ENCODE data around the gene PNMT.

Gene PNMT

GRCh38 chr17:39632153-39632941 lies 35.9 kb upstream of the PNMT start:
- Histone ChIP-seq H3K18ac (ENCODE audit: low read length) (no peak overlapping the region), H3K4me3 (ENCODE audit: low read length) (no peak overlapping the region), H3K9ac (ENCODE audit: low read length) (no peak overlapping the region), H2AK5ac (ENCODE audit: low read length) (peak overlapping the region; percentile 78), H3K36me3 (ENCODE audit: control insufficient read depth, insufficient read depth, low read length) (no peaks in the 10 kb centered on the region), H3K4me1 (ENCODE audit: control insufficient read depth, low read depth, low read length) (peaks cover 14% of the 10 kb centered on the region), H3K27me3 (ENCODE audit: insufficient read depth, low read length, poor library complexity) (no peaks in the 10 kb centered on the region), H2BK15ac (replicated peaks; ENCODE audit: low read depth) (no peak overlapping the region), H3K4ac (ENCODE audit: low read depth, low read length) (no peak overlapping the region), H4K5ac (ENCODE audit: low read length) (no peak overlapping the region), H2BK120ac (ENCODE audit: low read depth, low read length) (no peak overlapping the region), H3K79me1 (ENCODE audit: low read length) (no peaks in the 10 kb centered on the region), H2BK5ac (ENCODE audit: low read length) (no peak overlapping the region), H3K56ac (ENCODE audit: low read length) (peak overlapping the region; percentile 76), H3K27ac (ENCODE audit: low read depth, low read length) (no peak overlapping the region), H4K8ac (ENCODE audit: low read depth, low read length) (no peak overlapping the region), H3K79me2 (ENCODE audit: control insufficient read depth, insufficient read depth, low read length) (no peaks in the 10 kb centered on the region), H3K4me2 (ENCODE audit: low read length) (no peak overlapping the region), H3K23ac (ENCODE audit: low read length) (peak overlapping the region; percentile 8)
- no CpG with 5 or more reads among the region's 13 CpGs for WGBS (ENCODE audit: extremely low coverage, insufficient coverage, low lambda C conversion rate)
- no peak for DNase-seq

GRCh38 chr17:39633570-39634183 lies 34.6 kb upstream of the PNMT start:
- WGBS (ENCODE audit: extremely low coverage, insufficient coverage, low lambda C conversion rate): no CpG with 5 or more reads among the region's 8 CpGs
- Histone ChIP-seq H3K27me3 (ENCODE audit: insufficient read depth, low read length, poor library complexity) (no peaks in the 10 kb centered on the region), H2AK5ac (ENCODE audit: low read length) (no peak overlapping the region), H3K56ac (ENCODE audit: low read length) (no peak overlapping the region), H3K27ac (ENCODE audit: low read depth, low read length) (no peak overlapping the region), H3K4me2 (ENCODE audit: low read length) (no peak overlapping the region), H4K5ac (ENCODE audit: low read length) (no peak overlapping the region), H3K18ac (ENCODE audit: low read length) (no peak overlapping the region), H3K79me1 (ENCODE audit: low read length) (peaks cover 6% of the 10 kb centered on the region), H2BK120ac (ENCODE audit: low read depth, low read length) (no peak overlapping the region), H3K4me1 (ENCODE audit: control insufficient read depth, low read depth, low read length) (peaks cover 18% of the 10 kb centered on the region), H3K36me3 (ENCODE audit: control insufficient read depth, insufficient read depth, low read length) (no peaks in the 10 kb centered on the region), H3K79me2 (ENCODE audit: control insufficient read depth, insufficient read depth, low read length) (peaks cover 5% of the 10 kb centered on the region), H3K9ac (ENCODE audit: low read length) (no peak overlapping the region), H3K23ac (ENCODE audit: low read length) (no peak overlapping the region), H3K4me3 (ENCODE audit: low read length) (no peak overlapping the region), H4K8ac (ENCODE audit: low read depth, low read length) (no peak overlapping the region), H3K4ac (ENCODE audit: low read depth, low read length) (no peak overlapping the region), H2BK15ac (replicated peaks; ENCODE audit: low read depth) (no peak overlapping the region), H2BK5ac (ENCODE audit: low read length) (no peak overlapping the region)
- no peak for DNase-seq

GRCh38 chr17:39634384-39634871 lies 33.8 kb upstream of the PNMT start:
- Histone ChIP-seq H3K23ac (ENCODE audit: low read length) (no peak overlapping the region), H2AK5ac (ENCODE audit: low read length) (no peak overlapping the region), H2BK15ac (replicated peaks; ENCODE audit: low read depth) (no peak overlapping the region), H3K4ac (ENCODE audit: low read depth, low read length) (no peak overlapping the region), H2BK120ac (ENCODE audit: low read depth, low read length) (no peak overlapping the region), H3K36me3 (ENCODE audit: control insufficient read depth, insufficient read depth, low read length) (no peaks in the 10 kb centered on the region), H3K9ac (ENCODE audit: low read length) (peak overlapping the region; percentile 21), H3K18ac (ENCODE audit: low read length) (no peak overlapping the region), H4K5ac (ENCODE audit: low read length) (no peak overlapping the region), H3K4me2 (ENCODE audit: low read length) (no peak overlapping the region), H3K4me3 (ENCODE audit: low read length) (no peak overlapping the region), H3K27ac (ENCODE audit: low read depth, low read length) (no peak overlapping the region), H3K4me1 (ENCODE audit: control insufficient read depth, low read depth, low read length) (peaks cover 18% of the 10 kb centered on the region), H3K79me2 (ENCODE audit: control insufficient read depth, insufficient read depth, low read length) (peaks cover 7% of the 10 kb centered on the region), H3K27me3 (ENCODE audit: insufficient read depth, low read length, poor library complexity) (no peaks in the 10 kb centered on the region), H4K8ac (ENCODE audit: low read depth, low read length) (no peak overlapping the region), H3K79me1 (ENCODE audit: low read length) (peaks cover 6% of the 10 kb centered on the region), H3K56ac (ENCODE audit: low read length) (peak overlapping the region; percentile 69), H2BK5ac (ENCODE audit: low read length) (no peak overlapping the region)
- peak; percentile 64 for DNase-seq
- no CpG with 5 or more reads among the region's 2 CpGs for WGBS (ENCODE audit: extremely low coverage, insufficient coverage, low lambda C conversion rate)

- H3K4me3 ChIP-seq (ENCODE audit: low read length): no peak overlapping the region
- H3K18ac ChIP-seq (ENCODE audit: low read length): no peak overlapping the region
- H2AK5ac ChIP-seq (ENCODE audit: low read length): no peak overlapping the region
- no peak overlapping the region for H4K5ac ChIP-seq (ENCODE audit: low read length)
- H3K9ac ChIP-seq (ENCODE audit: low read length): peak overlapping the region; percentile 0
- DNase-seq: peak; percentile 55
- WGBS (ENCODE audit: extremely low coverage, insufficient coverage, low lambda C conversion rate): no CpG with 5 or more reads among the region's 8 CpGs
- H3K27me3 ChIP-seq (ENCODE audit: insufficient read depth, low read length, poor library complexity): no peaks in the 10 kb centered on the region
- no peak overlapping the region for H3K4ac ChIP-seq (ENCODE audit: low read depth, low read length)
- no peak overlapping the region for H4K8ac ChIP-seq (ENCODE audit: low read depth, low read length)
- H3K56ac ChIP-seq (ENCODE audit: low read length): peak overlapping the region; percentile 44
- no peak overlapping the region for H3K4me2 ChIP-seq (ENCODE audit: low read length)
- peaks cover 7% of the 10 kb centered on the region for H3K79me2 ChIP-seq (ENCODE audit: control insufficient read depth, insufficient read depth, low read length)
- H3K4me1 ChIP-seq (ENCODE audit: control insufficient read depth, low read depth, low read length): peaks cover 20% of the 10 kb centered on the region
- H2BK15ac ChIP-seq (replicated peaks; ENCODE audit: low read depth): no peak overlapping the region
- H2BK120ac ChIP-seq (ENCODE audit: low read depth, low read length): no peak overlapping the region
- peaks cover 9% of the 10 kb centered on the region for H3K79me1 ChIP-seq (ENCODE audit: low read length)
- no peak overlapping the region for H2BK5ac ChIP-seq (ENCODE audit: low read length)
- H3K27ac ChIP-seq (ENCODE audit: low read depth, low read length): no peak overlapping the region
- no peaks in the 10 kb centered on the region for H3K36me3 ChIP-seq (ENCODE audit: control insufficient read depth, insufficient read depth, low read length)
- no peak overlapping the region for H3K23ac ChIP-seq (ENCODE audit: low read length)
Measured at GRCh38 chr17:39635614-39636176, 32.6 kb upstream of the PNMT start.

- no peak for DNase-seq
Measured at GRCh38 chr17:39636587-39636926, 31.7 kb upstream of the PNMT start.

More at GRCh38 chr17:39636587-39636926, 31.7 kb upstream of the PNMT start:
- Histone ChIP-seq H2AK5ac (ENCODE audit: low read length) (no peak overlapping the region), H3K9ac (ENCODE audit: low read length) (peak overlapping the region; percentile 38), H3K23ac (ENCODE audit: low read length) (no peak overlapping the region), H3K4me1 (ENCODE audit: control insufficient read depth, low read depth, low read length) (peaks cover 19% of the 10 kb centered on the region), H3K4me3 (ENCODE audit: low read length) (no peak overlapping the region), H3K18ac (ENCODE audit: low read length) (no peak overlapping the region), H2BK120ac (ENCODE audit: low read depth, low read length) (no peak overlapping the region), H3K56ac (ENCODE audit: low read length) (peak overlapping the region; percentile 96), H2BK15ac (replicated peaks; ENCODE audit: low read depth) (no peak overlapping the region), H2BK5ac (ENCODE audit: low read length) (no peak overlapping the region), H3K79me1 (ENCODE audit: low read length) (peaks cover 16% of the 10 kb centered on the region), H3K79me2 (ENCODE audit: control insufficient read depth, insufficient read depth, low read length) (peaks cover 11% of the 10 kb centered on the region), H3K27ac (ENCODE audit: low read depth, low read length) (no peak overlapping the region), H4K5ac (ENCODE audit: low read length) (peak overlapping the region; percentile 2), H3K4me2 (ENCODE audit: low read length) (peak overlapping the region; percentile 4), H3K36me3 (ENCODE audit: control insufficient read depth, insufficient read depth, low read length) (no peaks in the 10 kb centered on the region), H4K8ac (ENCODE audit: low read depth, low read length) (no peak overlapping the region), H3K4ac (ENCODE audit: low read depth, low read length) (no peak overlapping the region), H3K27me3 (ENCODE audit: insufficient read depth, low read length, poor library complexity) (no peaks in the 10 kb centered on the region)
- WGBS (ENCODE audit: extremely low coverage, insufficient coverage, low lambda C conversion rate): no CpG with 5 or more reads among the region's 6 CpGs
